Daoy (cell line): ENCODE results near the gene COQ8A. TPM values are rescaled to one million over a fixed set of nuclear protein-coding genes. Genes with fewer than 3 reads are reported as not detected.
"Not testable (repeated sequence)": the region's sequence is repeated elsewhere in the genome, so short reads cannot be mapped to it uniquely, and the experiment has no call there.

ENCODE experiments used
- DNase-seq: peaks from one replicate; pipeline ENCODE4 v3.0.0-alpha.2; 2015; ENCODE audit warnings: low read depth
- total RNA-seq: library from RNA; depleted of rRNA; stranded (reverse); fragments of >200 nt; shearing (Covaris generic); gene quantifications from 2 replicates; pipeline ENCODE4 v1.2.3, GENCODE V29; 2014

COQ8A gene
- total RNA-seq, 1 experiment from 2014 or later: 15.5 TPM

- no peak for DNase-seq
These were observed 18.6 kb upstream of the COQ8A start for GRCh38 chr1:226921504-226921903.

- DNase-seq: not testable (repeated sequence)
These were observed 10.6 kb upstream of the COQ8A start for GRCh38 chr1:226929260-226930111.

GRCh38 chr1:226934483-226935237 lies 5.4 kb upstream of the COQ8A start:
- DNase-seq: no peak

- DNase-seq: no peak
These were observed 2.0 kb upstream of the COQ8A start for GRCh38 chr1:226937940-226938725.

- DNase-seq: peak; percentile 38
These were observed 1.1 kb upstream of the COQ8A start for GRCh38 chr1:226938903-226939437.

GRCh38 chr1:226939438-226940028 lies 561 bp upstream of the COQ8A start:
- peak; percentile 67 for DNase-seq

GRCh38 chr1:226940806-226941067 lies 643 bp downstream of the COQ8A start:
- DNase-seq: no peak

- DNase-seq: no peak
These were observed 2.3 kb downstream of the COQ8A start for GRCh38 chr1:226942392-226942791.

GRCh38 chr1:226943156-226943555 lies 3.1 kb downstream of the COQ8A start:
- DNase-seq: no peak

- no peak for DNase-seq
These were observed 3.8 kb downstream of the COQ8A start for GRCh38 chr1:226943927-226944326.

- no peak for DNase-seq
These were observed 5.2 kb downstream of the COQ8A start for GRCh38 chr1:226945106-226945857.

- no peak for DNase-seq
These were observed 5.8 kb downstream of the COQ8A start for GRCh38 chr1:226945858-226946245.

- no peak for DNase-seq
These were observed 6.2 kb downstream of the COQ8A start for GRCh38 chr1:226946285-226946684.

- DNase-seq: no peak
These were observed 6.7 kb downstream of the COQ8A start for GRCh38 chr1:226946841-226947240.

- DNase-seq: no peak
These were observed 8.0 kb downstream of the COQ8A start for GRCh38 chr1:226948051-226948450.

GRCh38 chr1:226948480-226948879 lies 8.4 kb downstream of the COQ8A start:
- DNase-seq: no peak

GRCh38 chr1:226948996-226949395 lies 8.9 kb downstream of the COQ8A start:
- DNase-seq: no peak

GRCh38 chr1:226949401-226949800 lies 9.3 kb downstream of the COQ8A start:
- DNase-seq: no peak

- no peak for DNase-seq
These were observed 10.2 kb downstream of the COQ8A start for GRCh38 chr1:226950316-226950715.

- DNase-seq: no peak
These were observed 10.8 kb downstream of the COQ8A start for GRCh38 chr1:226950871-226951270.
